Measurements from ENCODE around the gene C17orf113.

C17orf113 gene

DNA sequence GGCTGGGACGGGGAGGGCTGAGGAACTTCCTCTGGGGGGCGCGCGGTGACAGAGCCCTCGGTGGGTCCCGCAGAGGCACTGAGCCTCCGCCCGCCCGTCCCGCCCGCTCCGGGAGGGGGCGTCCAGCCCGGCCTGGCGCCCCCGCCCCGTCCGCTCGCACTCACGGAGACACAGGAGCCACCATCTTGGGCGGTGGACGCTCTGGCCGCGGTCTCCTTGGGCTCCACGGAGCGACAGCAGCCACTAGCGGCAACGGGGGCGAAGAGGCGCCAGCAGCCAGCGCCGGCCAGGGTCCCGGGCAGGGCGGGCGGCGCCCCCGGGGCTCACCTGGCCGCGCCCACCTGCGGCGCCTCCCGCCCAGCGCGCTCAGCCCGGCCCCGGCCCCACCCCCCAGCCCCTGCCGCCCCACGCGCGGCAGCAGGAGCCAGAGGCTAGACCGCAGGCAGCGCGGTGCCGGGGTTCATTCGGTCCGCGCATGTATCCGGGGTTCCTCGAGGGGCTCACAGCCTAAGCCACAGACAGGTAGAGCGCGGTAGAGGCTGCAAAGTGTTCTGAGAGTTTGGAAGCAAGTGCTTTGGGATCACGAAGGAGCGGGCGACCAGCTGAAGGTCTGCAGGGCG lies at the start of gene C17orf113:
Gene C17orf113, minus strand, starts transcription at position 209 of the 620 bp plus-strand sequence. CDS start 7,225 bp downstream, outside the sequence.
- DNase-seq (ENCODE audit: low read depth in 2 of 2) = peak in 1 of 2 donors; percentile 28

GRCh38 chr17:42098730-42099399 lies 48.5 kb upstream of the C17orf113 start:
- no peak for DNase-seq (ENCODE audit: low read depth in 2 of 2)

DNA sequence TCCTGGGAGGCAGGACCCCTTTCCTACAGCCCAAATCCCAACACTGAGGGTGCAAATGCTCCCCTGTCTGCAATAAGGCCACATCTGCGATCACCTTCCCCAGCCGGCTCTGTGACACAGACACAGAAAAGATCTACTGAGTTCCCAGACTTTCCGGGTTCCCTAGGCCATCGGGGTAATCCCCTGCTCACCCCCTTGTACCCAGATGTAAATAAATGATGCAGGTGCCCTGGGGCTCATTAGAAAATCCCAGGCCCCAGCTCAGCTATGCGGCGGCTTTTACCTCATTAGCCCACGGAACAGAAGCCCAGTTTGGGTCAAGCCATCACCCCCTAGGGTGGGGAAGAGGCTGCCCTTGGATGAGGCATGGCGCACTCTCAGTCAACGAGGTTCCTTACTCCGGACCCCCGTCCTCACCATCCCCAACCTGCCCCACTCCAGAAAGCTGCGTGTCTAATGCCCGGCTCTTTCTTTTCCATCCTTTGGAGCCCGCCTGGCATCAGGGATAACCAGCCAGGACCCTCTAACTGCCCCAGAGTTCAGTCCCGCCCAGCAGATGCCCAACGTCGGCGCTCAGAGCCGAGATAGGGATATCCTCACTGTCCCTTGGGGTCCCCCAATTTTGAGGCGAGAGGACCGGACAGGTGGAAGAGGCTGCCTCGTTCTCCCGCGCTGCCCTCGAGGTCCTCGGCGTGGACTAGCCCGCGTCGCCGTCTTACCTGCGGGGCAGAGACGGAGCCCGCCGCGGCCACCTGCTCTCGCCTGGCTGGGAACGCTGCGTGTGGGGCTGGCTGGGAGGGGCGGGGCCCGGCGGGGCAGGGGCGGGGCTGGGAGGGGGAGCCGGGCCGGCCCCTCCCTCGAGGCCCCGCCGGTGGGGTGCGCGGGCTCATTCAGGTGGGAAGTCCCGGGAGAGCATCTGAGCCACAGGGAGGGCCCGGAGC lies 47.6 kb upstream of the C17orf113 start, which contains the start of gene ZNF385C:
Gene ZNF385C, minus strand, starts transcription at position 783 of the 941 bp plus-strand sequence. CDS start 35,417 bp downstream, outside the sequence.
- peak in 1 of 2 donors; percentile 64 for DNase-seq (ENCODE audit: low read depth in 2 of 2)

DNA sequence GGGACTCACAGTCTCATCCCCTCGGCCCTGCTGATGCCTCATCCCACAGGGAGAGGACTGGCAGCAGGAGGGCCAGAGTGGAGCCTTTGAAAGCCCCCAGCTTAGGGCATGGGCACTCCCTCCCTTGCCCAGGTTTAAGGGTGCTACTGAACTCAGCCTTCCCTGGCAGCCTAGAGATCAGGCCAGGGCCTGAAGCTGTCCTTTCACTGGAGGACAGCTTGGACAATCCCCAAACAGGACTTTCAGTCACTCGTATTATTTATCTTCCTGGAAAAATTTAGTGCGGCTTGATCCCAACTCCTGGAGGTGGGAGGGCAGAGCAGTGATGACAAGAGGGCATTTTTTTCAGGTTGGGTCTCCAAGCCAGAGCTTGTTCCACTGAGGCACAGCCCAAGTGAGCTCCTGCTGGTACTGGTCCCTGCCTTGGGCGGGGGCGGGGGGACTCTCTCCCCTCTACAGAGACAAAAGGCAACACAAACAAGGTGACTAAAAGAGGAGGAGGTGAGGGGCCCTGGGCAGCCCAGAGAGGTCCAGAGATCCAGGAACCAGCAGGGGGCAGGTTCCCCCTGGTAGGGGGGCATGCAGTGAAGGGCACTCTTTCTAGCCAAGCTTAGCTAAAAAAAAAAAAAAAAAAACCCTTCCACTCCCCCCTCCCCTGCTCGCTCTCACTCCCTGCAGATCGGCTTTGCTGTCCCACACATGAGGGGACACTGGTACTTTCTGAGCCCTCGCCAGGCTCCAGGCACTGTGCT lies 46.1 kb upstream of the C17orf113 start:
- no peak for DNase-seq (ENCODE audit: low read depth in 2 of 2)

DNA sequence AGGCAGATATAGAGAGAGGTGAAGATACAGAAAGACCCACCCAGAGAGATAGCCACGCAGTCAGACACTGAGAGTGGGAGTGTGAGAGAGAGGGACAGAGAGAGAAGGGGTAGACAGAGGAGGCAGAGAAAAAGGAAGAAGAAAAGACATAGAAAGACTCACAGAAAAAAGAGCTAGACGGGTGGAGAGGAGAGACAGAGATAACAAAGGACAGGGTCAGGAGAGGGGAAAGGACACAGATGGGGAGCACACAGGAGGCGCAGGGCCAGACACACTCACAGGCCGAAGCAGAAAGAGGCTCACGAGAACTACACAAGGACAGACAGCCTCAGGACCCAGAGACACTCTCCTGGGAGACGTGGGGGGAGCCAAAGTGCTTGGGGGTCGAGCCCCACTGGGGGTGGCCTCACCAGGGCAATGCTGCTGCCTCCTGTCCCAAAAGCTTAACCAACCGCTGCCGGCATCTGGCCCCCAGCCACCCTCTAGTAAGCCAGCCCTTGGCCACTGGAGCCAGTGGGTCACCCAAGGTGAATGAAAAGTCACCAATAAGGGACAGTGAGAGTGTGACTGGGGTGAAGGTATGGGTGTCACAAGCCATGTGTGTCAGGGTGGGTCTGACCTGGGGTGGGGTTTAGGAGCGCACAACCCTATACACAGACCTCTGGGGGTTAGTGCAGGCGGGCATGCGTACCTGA lies 44.1 kb upstream of the C17orf113 start:
- no peak for DNase-seq (ENCODE audit: low read depth in 2 of 2)

DNA sequence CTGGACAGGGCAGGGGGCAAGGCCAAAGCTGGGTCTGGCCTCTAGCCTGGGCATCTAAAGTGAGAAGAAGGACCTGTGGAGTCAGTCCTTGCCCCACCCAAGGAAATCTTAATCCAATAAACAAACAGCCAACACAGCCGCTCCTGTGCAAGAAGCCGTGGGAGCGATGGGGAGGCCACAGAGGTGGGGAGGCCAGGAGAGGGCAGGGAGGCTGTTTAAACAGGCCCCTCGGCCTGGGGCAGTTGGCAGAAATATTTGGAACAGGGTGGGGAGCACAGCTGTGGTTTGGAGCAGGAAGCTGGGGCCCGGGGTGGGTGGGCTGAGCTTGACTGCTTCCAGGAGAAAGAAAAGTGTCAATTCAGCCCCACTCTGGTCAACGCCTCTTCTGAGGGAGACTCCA lies 42.5 kb upstream of the C17orf113 start:
- DNase-seq (ENCODE audit: low read depth in 2 of 2) = no peak

DNA sequence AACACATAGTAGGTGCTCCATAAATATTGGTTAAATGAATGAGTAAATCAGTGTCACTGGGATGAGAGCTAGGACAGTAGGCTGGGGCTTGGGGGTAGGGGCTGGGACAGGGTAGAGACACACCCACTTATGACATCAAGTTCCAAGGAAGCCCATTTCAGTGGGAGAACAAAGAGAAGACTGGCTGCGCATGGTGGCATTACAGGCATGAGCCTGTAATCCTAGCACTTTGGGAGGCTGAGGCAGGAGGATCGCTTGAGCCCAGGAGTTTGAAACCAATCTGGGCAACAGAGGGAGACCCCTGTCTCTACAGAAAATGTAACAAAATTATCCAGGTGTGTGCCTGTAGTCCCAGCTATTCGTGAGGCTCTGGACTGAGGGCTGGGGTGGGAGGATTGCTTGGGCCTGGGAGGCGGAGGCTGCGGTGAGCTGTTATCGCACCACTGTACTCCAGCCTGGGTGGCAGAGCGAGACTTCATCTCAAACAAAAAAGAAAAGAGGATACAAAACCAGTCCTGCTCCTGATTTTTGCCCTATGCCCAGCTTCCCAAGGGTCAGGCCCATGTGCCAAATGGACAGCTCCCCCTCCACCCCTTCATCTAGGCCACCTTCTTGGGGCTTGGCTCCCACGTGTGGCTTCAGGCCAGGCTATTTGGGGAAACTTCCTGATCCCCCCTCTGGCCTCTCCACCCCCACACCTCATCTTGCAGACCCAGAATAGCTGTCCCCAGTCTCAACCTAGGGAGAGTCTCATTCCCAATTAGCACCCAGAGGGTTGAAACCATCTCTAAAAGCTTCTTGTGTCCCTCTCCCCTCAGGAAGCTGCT lies 40.8 kb upstream of the C17orf113 start:
- DNase-seq (ENCODE audit: low read depth in 2 of 2) = no peak

DNA sequence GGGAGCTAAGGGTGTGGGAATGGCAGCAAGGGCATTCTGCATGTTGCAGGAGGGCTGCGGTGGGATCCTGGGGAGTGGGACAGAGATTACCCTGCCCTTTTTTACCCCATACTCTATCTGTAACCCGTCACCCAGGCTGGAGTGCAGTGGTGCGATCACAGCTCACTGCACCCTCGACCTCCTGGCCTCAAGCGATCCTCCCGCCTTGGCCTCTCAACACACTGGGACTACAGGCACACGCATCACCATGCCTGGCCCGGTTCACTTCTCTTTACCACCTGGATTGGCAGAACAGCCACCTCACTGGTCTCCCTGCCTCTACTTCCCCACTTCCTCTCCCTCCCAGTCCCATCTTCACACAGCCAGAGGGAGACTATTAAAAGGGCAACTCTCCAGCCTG lies 38.3 kb upstream of the C17orf113 start:
- DNase-seq (ENCODE audit: low read depth in 2 of 2) = no peak

- DNase-seq (ENCODE audit: low read depth in 2 of 2) = no peak
Observed at GRCh38 chr17:42087736-42088705, 37.6 kb upstream of the C17orf113 start.

- no peak for DNase-seq (ENCODE audit: low read depth in 2 of 2)
Observed at GRCh38 chr17:42087042-42087701, 36.8 kb upstream of the C17orf113 start.

DNA sequence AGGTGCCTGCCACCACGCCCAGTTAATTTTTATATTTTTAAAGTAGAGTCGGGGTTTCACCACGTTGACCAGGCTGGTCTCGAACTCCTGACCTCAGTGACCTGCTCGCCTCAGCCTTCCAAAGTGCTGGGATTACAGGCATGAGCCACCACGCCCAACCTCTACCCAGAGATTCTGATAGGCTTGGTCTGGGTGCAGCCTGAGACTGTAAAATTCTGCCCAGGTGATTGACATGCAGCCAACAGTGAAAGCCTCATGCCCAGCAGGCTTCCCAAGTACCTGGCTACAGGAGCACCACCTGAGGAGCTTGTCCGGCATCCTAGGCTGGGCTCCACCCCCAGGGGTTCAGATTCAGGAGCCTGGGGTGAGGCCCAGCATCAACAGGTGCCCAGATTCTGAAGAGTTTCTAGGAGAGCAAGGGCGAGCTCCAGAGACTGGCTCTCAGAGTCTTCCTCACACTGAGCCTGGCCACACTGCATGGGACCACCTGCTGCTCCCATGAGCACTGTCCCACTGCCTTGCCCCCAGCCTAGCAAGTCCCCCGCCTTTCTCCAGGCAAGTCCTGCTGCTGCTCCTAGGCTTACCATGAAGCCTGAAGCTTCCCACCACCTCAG lies 31.2 kb upstream of the C17orf113 start:
- DNase-seq (ENCODE audit: low read depth in 2 of 2) = no peak

GRCh38 chr17:42079541-42079940 lies 29.1 kb upstream of the C17orf113 start:
- no peak for DNase-seq (ENCODE audit: low read depth in 2 of 2)

DNA sequence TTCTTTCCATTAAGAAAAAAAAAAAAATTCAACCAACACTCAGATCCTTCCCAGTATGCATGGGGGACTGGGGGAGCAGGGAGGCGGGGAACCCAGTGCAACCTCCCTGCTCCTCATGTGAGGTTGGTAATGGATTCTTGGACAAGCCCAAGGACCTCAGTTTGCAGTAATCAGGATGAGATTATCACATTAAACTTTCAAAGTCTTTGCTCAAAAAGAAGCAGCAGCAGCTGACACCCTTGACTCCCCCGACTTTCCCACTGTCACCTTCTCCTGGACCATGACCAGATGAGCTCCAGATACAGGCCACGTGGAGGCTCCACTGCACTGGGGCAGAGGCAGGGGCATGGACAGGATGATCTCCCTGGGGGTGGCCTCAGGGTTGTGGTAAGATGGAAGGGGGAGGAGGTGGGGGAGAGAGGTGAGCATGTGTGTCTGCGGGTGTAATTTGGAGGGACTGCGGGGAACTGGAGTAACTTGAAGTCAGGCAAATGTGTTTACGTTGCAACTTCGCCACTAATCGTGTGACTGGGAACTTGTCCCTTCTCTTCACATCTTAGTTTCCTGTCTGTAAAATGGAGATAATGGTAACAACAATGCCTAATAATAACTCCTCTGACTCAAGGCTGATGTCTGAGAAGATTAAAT lies 28.1 kb upstream of the C17orf113 start:
- DNase-seq (ENCODE audit: low read depth in 2 of 2) = no peak

GRCh38 chr17:42077755-42078154 lies 27.4 kb upstream of the C17orf113 start:
- no peak for DNase-seq (ENCODE audit: low read depth in 2 of 2)

GRCh38 chr17:42076797-42077559 lies 26.6 kb upstream of the C17orf113 start:
- no peak for DNase-seq (ENCODE audit: low read depth in 2 of 2)

- no peak for DNase-seq (ENCODE audit: low read depth in 2 of 2)
Observed at GRCh38 chr17:42075789-42076188, 25.4 kb upstream of the C17orf113 start.

Data from stimulated activated CD4-positive, alpha-beta T cell treated with anti-CD3 and anti-CD28 coated beads, Interleukin-1b, Interleukin-23, amount 100 ng/mL, for 4 hours (primary cell).